Choroid plexus epithelial cell (primary cell): ENCODE data around the gene KLHL41.
"Not testable (repeated sequence)": the region's sequence is repeated elsewhere in the genome, so short reads cannot be mapped to it uniquely, and the experiment has no call there.

Experiments used
- DNase-seq: peaks from one replicate; pipeline ENCODE4 v3.0.0-alpha.2; 2010; ENCODE audit warnings: low read depth
- H3K4me3 ChIP-seq: 2 replicates; pipeline ENCODE4 v1.5.1; 2011; ENCODE audit warnings: low read depth, mild to moderate bottlenecking, control low read depth, low read length, moderate library complexity
- TF ChIP-seq, protein P1 (sequence below): conservative IDR thresholded peaks from 2 replicates; pipeline ENCODE4 v1.5.1; 2011; ENCODE audit warnings: low read depth, mild to moderate bottlenecking, control low read depth, inconsistent platforms, low read length, moderate library complexity

KLHL41 gene

DNA sequence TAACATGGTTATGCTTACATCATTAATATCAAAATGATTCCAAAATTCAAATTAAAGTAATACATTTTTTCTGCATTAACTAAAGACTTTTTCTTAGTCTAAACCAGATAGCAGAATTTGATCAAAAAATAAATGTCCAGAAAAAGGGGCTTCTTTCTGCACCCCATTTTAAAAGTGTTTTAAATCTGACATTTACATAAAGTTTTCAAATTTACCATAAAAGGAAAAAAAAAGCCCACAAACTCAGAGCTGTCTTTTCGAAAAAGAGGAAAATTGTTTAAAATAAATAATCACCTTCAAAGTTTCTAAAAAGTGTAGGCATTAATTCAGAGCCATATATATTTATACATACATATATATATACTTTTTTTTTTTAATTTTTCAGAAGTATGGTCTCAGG, 62.7 kb downstream of the KLHL41 start:
- no peak for DNase-seq
- TF ChIP-seq, protein P1, sequence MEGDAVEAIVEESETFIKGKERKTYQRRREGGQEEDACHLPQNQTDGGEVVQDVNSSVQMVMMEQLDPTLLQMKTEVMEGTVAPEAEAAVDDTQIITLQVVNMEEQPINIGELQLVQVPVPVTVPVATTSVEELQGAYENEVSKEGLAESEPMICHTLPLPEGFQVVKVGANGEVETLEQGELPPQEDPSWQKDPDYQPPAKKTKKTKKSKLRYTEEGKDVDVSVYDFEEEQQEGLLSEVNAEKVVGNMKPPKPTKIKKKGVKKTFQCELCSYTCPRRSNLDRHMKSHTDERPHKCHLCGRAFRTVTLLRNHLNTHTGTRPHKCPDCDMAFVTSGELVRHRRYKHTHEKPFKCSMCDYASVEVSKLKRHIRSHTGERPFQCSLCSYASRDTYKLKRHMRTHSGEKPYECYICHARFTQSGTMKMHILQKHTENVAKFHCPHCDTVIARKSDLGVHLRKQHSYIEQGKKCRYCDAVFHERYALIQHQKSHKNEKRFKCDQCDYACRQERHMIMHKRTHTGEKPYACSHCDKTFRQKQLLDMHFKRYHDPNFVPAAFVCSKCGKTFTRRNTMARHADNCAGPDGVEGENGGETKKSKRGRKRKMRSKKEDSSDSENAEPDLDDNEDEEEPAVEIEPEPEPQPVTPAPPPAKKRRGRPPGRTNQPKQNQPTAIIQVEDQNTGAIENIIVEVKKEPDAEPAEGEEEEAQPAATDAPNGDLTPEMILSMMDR, result no peak
- H3K4me3 ChIP-seq, result no peak overlapping the region

DNA sequence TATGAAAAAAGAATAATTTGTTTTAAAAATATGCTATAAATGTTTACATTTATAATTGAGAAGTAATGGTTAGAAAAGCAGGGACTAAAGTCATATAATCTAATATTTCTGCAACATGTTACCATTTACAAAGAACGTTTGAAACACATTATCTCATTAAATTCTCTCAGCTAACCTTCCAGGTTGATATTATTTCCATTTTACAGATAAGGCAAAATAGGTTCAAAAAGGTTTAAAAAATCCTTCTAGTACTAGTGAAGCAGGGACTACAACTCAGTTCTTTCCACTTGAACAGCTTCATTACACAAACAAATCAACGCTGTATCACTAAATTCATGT, 63.3 kb downstream of the KLHL41 start:
- no peak for DNase-seq
- peak overlapping the region; percentile 84 for H3K4me3 ChIP-seq
- TF ChIP-seq, protein P1, result no peak

DNA sequence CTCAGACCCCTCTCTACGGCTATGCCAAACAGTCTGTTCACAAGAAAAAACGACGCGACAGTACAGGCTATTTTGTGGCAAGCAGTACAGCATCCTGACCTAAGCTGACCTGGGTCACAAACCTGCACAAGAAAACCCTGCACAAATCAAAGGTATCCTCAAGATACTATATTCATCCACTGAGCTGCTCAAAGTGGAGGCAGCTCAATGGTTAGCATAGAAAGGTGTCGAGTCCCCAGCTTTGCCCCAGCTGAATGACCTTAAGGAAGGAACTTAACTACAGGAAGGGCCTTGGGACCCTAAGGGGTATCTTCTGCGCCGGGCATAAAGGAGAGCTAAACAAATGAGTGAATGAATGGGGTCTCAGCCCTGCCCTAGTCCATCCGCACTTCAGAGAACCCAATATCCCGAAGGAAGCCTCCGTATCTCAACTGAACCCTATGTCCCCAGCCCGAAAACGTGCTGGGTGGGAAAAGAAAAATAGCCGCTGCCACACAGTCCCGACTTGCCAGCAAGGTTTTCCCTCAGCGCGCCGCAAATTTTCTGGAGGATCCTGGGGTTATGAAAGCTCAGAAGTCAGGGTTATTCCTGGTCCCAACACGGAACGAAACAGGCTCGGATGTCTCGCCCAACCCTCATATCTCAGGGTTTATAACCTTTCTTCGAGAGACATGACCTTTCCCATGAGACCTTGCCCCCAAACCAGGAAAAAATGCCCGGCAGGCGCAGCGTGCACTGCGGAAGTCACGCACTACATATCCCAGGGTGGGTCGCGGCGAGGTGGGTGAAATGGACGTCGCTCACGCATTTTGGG, 63.9 kb downstream of the KLHL41 start, which contains the start of gene FASTKD1:
Gene FASTKD1, minus strand, starts transcription at position 706 of the 814 bp plus-strand sequence. CDS start 1,836 bp downstream, outside the sequence.
- H3K4me3 ChIP-seq, result peak within 1 kb of the TSS; percentile 84
- DNase-seq, result peak; percentile 88
- TF ChIP-seq, protein P1, result no peak

- TF ChIP-seq, protein P1, result no peak
- H3K4me3 ChIP-seq, result peak overlapping the region; percentile 84
- DNase-seq, result no peak
Measured at GRCh38 chr2:169573974-169574299, 64.4 kb downstream of the KLHL41 start.

DNA sequence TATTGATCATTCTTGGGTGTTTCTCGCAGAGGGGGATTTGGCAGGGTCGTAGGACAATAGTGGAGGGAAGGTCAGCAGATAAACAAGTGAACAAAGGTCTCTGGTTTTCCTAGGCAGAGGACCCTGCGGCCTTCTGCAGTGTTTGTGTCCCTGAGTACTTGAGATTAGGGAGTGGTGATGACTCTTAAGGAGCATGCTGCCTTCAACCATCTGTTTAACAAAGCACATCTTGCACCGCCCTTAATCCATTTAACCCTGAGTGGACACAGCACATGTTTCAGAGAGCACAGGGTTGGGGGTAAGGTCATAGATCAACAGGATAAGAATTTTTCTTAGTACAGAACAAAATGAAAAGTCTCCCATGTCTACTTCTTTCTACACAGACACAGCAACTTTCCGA, 65.0 kb downstream of the KLHL41 start:
- H3K4me3 ChIP-seq, DNase-seq: not testable (repeated sequence)

GRCh38 chr2:169575264-169575663, 65.8 kb downstream of the KLHL41 start:
- H3K4me3 ChIP-seq, result not testable (repeated sequence)

More at GRCh38 chr2:169575264-169575663, 65.8 kb downstream of the KLHL41 start:
- DNase-seq, result not testable (repeated sequence)
